TTC549 (cell line): ENCODE results near the gene SERGEF.

Source experiments
- FAIRE-seq: peaks from 2 replicates; lab custom pipeline; 2012; peaks lifted over from hg19 to GRCh38; lab: Jason Lieb, UNC

Gene SERGEF

DNA sequence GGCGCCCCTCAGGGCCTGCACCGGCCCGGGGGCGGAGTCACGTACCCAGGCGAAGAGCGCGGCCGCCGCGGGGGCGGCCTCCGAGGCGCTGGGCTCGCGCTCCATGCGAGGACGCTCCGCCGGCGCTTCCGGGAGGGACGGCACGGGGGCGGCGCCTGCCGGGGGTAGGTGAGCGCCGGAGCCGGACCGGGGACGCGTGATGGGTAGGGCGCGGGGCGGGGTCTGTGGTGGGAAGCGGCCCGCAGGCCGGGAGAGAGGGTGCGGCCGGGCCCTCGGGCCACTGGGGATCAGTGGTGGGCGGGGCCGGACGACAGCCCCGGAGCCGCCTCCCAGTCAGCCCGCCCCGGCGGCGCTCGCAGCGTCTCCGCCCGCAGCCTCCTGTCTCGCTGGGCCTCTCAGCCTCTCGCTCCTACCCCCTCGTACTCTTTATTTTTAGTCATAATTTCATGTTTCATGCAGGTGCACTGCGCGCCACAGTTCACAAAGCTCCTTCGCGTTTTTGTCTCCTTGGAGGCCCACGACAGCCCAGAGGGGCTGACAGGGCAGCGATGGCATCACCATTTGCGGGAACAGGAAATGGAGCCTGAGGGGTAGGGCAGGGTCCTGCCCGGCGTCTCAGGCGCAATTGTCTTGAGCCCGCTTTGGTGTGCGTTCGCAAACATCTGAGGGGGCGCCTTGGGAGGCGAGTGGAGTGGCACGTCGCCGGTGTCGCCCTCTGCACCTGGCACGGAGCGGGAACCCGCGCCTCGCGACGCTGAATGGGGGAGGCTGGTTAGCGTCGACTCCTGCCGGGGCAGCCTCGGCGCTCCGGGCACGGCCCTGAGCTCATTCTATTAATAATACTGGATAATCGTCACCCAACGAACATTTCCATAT, at the start of gene SERGEF:
Gene SERGEF, minus strand, starts transcription at position 142 of the 876 bp plus-strand sequence. Its CDS starts 37 bp downstream, at position 105.
- no peak for FAIRE-seq

DNA sequence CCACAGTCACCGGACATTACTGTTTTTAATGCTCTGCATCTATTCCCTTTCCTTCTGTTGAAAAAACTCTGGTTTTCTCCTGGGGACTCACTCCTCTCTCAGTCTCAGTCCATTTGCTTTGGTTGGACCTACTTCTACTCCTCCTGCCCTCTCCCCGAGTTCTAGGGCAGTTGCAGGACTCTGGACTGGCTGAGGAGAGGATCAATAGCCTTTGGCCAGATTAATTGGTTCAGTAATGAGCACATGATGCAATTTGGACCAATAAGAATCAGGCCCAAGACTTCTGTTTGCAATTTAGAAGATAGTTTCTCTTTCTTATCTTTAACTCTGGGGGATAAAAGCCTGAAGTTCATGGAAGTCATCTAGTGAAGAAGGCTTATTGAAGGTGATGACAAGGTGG, 48.5 kb upstream of the SERGEF start:
- FAIRE-seq = no peak

DNA sequence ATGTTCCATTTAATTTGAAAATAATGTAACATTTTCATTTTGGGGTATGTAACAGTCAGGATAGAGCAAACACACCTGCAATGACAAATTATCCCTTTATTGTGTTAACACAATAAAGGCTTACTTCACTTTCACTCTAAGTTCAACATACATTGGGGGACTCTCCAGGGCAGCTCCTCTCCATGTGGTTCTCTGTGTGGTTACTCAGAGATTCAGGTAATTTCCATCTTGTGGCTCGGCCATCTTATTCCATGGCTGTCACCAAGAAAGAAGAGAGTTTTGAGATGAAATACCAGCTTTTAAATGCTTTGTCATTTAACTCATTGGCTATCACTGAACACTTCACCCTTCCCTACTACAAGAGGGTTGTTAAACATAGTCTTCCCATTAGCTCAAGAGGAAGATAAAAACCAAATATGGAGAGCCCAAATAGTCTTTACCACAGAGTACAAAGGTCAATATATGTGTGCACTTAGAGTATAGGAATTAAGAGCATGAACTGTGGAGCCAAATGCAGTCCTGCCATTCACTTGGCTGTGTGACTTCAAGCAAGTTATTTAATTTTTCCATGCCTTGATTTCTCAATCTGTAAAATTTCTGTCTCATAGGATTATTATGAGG, 43.8 kb upstream of the SERGEF start:
- no peak for FAIRE-seq

DNA sequence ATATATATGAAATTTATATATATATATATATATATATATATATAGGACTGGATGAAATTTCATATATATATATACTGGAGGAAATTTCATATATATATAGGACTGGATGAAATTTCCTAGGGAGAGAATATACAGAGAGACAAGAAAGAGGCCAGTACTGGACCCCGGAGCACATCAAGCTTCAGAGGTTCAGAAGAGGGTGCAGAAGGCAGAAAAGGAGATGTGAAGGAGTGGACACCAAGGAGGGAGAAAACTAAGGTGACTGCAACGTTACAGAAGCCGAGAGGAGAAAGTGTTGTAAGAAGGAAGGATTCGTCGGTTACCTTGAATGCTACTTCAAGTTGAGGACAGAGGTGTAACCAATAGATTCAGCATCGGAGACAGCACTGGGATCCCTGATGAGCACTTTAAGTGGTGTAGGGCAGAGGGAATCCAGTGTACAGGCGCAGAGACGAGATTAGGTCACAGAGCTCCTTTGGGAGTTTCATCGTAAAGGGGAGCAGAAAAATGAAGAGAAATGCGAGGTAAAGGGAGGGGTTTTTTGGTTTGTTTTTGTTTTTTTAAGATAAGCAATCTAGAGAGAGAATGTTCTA, 41.8 kb upstream of the SERGEF start:
- FAIRE-seq = no peak

DNA sequence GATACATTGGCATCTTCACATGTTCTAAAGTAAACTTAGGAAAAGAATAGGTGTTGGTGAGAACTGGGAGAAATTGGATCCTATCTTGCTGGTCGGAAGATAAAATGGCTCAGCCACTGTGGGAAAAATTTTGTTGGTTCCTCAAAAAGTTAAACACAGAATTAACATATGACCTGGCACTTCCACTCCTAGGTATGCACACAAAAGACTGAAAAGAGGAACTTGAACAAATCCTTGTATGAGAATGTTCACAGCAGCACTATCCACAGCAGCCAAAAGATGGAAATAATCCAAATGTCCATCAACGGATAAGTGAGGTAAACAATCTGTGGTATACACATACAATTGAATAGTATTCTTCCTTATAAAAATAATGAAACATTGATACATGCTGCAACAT, 38.0 kb upstream of the SERGEF start:
- FAIRE-seq = no peak

DNA sequence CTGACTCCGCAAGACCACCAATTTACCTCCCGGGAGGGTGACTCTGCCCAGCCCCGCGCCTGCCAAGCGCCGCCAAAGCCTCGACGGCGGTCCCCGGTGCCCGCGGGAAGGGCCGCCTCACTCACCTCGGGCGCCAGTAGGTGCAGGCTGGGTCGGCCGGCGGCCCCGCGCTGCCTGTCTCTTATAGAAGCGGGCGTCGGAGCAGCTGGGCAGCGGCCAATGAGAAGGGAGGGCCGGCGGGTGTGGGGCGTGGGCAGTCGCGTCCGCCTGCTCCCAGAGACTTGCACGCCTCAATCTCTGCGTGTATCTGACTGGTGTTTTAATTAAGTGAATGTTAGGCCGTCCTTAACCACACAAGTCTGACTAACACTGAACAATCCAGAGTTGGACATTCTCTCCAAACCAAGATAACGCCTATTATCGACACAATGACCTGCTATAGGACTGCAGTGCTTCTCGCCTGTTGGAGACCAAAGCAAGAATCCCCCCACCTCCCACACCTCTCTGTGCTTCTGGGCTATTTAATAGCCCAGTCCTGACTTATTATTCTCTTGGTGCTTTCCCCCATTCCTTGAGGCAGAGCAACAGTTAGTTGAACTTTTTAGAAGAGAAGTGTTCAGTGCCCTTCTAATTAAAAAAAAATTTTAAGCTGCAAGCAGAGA, 33.4 kb upstream of the SERGEF start, which contains the start of gene TPH1:
Gene TPH1, minus strand, starts transcription at position 154 of the 662 bp plus-strand sequence. CDS start 5,507 bp downstream, outside the sequence.
- no peak for FAIRE-seq

DNA sequence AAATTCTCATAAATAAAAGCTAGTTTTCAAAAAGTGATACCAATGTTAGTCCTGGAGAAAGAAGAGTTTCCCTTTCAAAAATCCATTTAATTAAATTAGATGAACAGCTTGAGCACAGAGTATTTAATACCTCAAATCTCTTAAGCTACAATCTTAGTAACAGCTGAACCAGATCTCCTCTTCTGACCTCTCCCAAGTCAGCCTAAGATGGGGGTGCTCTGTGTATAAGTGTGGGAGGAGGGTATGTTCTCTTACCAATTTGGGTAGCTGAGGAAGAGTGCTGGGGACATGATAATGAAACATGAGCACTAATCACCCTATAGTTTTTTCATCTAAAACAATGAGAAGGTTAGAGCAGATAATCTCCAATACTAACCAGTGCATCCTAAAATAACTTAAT, 23.6 kb upstream of the SERGEF start:
- FAIRE-seq = no peak

DNA sequence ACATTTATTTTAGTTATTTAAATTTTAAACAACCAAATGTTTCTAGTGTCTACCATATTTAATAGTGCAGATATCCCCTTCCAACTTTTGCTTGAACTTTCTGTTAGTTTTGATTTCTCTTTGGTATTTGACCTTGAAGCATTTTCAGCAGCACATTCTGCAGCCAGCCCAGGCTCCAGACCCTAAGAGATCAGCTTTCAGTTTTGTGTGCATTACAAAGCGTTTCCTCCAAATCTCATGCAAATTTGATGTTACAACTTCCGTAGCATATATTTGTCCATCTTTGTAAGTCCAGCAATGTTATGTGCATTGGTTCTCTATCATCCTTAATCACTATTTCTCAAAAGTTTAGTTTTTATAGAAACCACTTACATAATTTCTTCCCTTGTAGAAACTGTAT, 14.6 kb upstream of the SERGEF start:
- no peak for FAIRE-seq

DNA sequence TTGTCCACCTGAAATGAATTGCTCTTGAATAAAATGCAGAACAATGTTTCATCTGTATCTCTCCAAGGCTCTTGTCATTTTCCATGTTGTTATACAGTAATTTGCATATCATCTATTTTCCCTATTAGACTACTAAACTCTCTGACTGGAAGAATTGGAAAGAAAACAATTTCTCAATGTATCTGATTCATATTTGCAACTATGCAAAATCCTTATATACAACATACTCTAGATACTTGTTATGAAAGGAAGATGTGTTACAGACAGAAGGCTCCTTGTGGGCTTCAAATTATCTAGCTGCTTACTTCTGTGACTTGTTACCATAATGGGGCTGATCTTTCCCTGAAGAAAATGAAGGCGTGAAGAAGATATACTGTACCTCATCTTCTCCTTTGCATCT, 9.6 kb upstream of the SERGEF start:
- FAIRE-seq = no peak

DNA sequence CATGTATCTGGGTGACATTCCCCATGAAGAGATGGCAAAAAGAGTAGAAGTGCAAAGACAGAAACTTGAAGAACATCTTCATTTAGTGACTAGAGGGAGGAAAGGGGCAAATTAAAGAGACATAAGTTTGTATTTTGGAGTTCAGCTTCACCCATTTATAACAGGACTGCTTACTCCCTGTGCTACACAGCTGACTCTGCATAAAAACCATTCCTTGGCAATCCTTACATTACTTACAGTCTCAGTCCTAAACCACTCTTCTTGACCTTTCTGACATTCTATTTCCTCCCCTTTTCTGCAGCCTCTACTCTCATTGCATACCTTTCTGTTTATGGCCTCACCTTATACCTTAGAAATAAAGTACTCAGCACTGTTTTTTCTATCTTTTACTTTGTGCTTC, 6.8 kb upstream of the SERGEF start:
- FAIRE-seq = no peak

DNA sequence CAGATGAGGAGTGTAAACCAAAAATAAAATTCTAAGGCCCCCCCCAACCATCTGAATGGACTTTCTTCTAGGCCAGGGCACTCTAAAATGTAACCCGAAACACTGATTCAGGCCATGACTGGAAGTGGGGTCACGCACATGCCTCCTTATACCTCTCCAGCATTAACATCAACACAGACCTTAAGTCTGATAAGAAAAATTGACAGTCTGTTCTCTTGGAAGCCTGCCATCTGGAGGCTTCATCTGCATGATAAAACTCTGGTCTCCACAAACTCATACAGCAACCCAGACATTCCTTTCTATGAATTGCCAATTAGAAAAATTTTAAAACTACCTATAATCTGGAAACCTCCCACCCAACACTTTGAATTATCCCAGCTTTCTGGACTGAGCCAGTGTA, 3.9 kb upstream of the SERGEF start:
- FAIRE-seq = no peak

DNA sequence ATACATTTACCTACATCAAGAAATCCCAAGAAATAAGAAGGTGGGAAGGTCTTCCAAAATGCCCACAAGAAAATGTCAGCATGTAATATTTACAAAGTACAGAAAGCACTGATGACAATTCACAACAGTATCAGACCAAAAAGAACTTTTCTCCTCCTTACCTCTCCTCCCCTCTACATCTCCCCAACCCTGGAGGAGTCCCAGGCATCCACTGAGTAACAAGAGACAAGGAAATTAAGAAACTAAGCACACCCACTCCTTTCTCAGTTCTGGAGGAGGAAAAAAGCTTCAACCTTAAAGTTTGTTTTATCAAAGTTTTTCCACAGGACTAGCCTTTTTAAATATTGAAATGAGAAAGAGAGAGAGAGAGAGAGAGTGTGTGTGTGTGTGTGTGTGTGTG, 2.0 kb upstream of the SERGEF start:
- FAIRE-seq = no peak

DNA sequence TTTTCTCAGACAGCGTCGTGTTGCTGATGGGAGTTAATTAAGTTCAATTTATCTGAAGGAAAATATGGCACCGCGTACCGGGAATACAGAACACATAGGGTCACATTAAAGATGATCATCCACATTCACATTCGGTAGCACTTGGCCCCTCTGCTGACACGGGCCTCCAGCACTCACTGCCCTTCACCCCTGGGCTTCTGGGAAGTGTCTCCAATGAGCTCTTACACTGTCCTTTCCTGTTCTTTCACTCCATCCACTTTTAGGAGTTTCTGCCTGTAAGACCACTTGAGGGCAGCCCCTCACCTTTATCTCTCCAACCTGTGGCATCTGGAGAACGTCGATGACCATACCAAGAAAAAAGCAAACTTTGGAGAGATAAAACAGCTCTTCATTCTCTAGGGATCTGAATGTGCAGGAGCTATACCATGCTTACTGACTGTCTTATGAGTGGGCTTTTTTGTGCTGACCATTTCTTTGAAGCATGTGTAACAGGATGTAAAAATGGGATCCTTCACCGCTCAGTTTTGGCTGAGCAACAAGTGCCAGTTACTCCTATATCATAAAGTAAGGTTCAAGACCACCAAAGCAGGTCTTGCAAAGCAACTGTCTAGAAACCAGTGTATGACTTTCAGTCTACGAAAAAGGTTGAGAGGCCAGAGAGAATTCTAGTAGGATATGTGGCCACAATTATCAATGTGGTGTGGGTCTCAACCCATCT, 1.1 kb upstream of the SERGEF start:
- FAIRE-seq = no peak

DNA sequence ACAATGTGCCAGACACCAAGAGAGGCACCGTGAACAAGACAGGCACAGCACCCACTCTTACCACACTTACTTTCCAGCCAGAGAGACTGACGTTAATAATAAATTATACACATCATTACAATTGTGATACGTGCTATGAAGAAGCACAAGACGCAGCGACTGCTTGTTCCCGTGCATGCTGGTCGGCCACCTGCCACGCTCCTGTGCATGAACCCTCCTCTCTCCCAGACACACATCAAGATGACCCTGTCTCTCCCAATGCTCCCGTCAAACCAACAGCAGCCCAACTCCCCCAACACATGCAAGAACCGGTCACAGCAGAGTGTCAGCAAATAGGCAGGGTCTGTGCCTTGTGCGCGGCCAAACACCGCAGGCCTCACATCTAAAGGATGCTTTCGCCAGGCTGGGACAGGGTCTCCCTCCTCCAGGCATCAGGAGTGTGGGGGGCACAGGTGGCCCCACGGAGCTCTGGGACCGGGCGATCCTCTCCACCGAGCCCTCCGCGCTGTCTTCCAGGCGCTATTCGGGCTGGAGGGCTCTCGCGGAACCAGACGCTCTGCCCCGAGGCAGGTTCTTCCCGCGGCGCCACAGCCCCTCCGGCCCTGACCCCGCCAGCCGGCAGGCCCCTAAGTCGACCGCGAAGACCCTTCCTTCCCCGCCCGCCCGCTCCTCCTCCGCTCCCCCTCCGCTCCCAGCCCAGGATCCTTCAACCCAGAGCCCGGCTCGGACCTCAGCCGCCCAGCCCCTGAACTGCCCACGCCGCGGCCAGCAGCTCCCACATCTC, 533 bp downstream of the SERGEF start:
- no peak for FAIRE-seq

DNA sequence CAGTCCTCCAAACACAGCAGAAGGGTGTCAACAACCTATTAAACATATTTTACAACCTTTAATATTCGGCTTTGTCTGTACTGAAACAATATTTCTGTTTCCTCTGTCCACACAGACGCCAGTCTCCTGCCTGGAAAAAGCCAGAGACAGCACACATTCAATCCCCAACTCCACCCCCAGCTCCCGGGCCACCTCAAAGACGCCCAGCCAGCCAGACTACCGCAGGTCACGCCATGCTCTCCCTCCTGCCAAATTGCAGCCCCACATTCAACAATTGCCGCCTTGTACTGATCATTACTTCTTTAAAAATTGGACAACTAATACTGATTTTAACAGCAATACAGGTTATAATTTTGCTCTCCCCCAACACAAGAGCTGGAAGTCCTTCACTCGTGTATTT, 1.2 kb downstream of the SERGEF start:
- FAIRE-seq = no peak

DNA sequence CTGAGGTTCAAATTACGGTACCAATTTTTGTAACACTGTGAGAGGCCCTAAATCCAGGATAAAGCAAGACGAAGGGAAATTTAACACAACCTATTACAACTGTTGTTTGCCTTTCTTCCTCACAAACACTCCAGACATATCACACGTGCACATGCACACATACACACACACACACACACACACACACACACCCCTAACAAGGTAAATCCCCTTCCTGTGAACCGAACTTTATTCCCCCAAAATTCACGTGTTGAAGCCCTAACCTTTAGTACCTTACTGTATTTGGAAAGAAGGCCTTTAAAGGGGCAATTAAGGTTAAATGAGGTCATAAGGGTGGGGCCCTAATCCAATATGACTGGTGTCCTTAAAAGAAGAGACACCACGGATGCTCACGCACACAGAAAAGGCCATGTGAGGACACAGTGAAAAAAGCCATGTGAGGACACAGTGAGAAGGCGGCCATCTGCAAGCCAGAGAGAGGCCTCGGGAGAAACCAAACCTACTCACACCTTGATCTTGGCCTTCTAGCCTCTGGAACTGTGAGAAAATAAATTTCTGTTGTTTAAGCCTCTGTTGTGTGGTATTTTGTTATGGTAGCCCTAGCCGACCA, 1.8 kb downstream of the SERGEF start:
- no peak for FAIRE-seq

DNA sequence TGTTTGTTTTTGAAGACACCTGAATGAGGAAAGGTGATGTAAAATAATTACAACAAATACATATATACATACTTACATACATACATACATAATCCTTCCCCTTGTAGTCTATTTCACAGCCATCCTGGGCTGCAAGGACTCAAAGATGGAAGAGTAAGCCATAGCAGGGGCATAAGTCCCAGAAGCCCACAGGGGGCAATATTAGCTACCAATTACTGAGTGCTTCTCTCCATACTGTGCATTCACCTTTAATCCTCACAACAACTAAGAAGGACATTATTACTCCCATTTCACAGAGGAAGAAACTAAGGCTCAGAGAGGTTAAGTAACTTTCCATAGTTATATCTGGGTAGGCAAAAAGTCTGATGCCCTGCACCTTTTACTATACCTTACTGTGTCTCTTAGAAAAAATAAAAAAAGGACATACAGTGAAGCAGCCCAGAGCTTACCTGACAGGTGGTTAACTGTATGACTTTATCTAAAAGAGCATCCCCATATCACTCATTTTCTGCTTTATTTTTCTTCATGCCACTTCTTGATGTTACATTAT, 2.7 kb downstream of the SERGEF start:
- no peak for FAIRE-seq

DNA sequence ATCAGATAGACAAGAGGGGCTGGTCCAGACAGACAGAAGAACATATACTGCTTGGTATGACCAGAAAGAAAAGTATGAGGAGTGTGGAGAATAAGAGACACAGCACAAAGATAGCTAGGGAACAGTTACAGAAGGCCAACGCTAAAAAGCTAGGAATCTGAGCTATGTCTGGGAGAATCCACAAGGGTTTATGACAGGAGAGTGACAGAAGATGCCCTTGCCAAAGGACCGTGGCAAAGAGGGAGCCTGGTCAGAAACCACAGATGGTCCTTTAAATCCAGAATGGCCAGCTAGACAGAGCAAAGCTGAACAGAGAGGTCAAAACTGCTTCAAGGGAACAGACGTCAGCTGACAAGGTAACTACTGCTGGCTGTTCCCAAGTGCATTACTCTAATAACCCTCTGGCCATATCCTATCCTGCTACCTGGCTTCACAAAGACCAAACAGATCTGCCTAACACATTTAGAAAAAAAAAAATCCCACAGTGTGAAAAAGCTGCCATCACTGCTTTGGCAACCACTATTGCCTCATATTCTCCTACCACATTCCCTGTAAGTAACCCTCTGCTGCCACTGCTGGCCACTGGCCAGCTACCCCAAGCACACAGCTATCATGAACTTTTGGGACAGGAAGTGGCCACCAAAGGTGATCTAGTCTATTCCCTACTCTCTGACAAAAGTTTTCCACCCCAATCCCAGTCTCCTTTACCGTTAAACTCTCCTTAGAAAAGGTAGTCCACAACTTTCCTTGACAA, 7.3 kb downstream of the SERGEF start:
- no peak for FAIRE-seq

DNA sequence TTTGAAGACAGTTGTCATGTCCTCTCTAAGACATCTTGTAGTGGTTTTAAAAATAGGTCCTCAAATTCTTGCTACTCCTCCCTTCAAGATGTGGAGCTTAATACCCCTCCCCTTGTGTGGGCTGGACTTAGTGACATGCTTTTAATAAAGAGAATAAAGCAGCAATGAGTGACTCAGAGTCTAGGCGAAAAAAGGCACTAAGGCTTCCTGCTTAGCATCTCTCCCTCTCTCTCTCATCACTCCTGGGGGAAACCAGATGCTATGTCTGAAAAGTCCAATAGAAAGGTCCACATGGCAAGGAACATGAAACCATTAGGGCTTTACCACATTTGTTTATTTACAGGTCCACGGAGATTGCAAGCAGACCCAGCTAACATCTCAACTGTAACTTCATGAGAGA, 11.7 kb downstream of the SERGEF start:
- FAIRE-seq = no peak

DNA sequence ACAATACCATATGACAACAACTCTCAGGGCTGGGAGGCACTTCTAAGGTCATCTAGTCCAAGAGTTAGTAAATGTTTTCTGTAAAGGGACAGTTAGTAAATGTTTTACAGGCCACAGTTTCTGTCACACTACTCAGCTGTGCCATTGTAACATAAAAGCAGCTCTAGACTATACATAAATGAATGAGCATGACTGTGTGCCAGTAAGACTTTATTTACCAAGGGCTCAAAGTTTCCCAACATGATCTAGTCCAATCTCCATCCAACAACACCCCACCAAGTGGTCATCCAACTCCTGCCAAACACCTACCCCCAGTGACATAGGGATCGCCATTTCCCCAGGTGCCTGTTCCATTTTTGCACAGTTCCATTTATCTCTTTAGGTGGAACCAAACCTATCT, 12.1 kb downstream of the SERGEF start:
- FAIRE-seq = no peak
